PC-3 (cell line): ENCODE measurements around the gene CLASP1. TPM values are rescaled to one million over a fixed set of nuclear protein-coding genes. Genes with fewer than 3 reads are reported as not detected.

Source experiments
- ATAC-seq: fragments of 200-7000 bp; cut with Tn5 transposase; 2 replicates; pipeline ENCODE4 v1.9.1; 2020; ENCODE audit warnings: mild to moderate bottlenecking, moderate library complexity
- BruUV-seq: library from RNA; stranded (reverse); fragments of 400-500 nt; replicated peaks from 2 replicates; lab custom pipeline; 2021; lab: Mats Ljungman, UMichigan
- CTCF ChIA-PET: fragments of 300-600 bp; sonication (Branson Sonifier 250); formaldehyde crosslinking; loops from one replicate; lab custom pipeline; 2022; ENCODE audit warnings: antibody characterized with exemption; lab: Charles Lee
- POLR2A ChIA-PET: fragments of 300-600 bp; sonication (Branson Sonifier 250); formaldehyde crosslinking; loops from one replicate; lab custom pipeline; 2022; ENCODE audit warnings: antibody characterized with exemption; ENCODE audit not compliant: unreplicated experiment; lab: Charles Lee
- DNase-seq: peaks from one replicate; pipeline ENCODE4 v3.0.0-alpha.2; 2015
- H2AFZ ChIP-seq: fragments of 300-600 bp; sonication (generic); 2 replicates; pipeline ENCODE4 v1.6.0; 2016; ENCODE audit warnings: antibody characterized with exemption, low read length
- H3F3A ChIP-seq: fragments of 300-600 bp; sonication (generic); one replicate; pipeline ENCODE4 v1.6.0; 2017; ENCODE audit warnings: antibody characterized with exemption, low read length, control low read depth, mild to moderate bottlenecking; ENCODE audit not compliant: unreplicated experiment
- H3K27ac ChIP-seq: fragments of 300-600 bp; sonication (generic); 2 replicates; pipeline ENCODE4 v1.5.1; 2016; ENCODE audit warnings: mild to moderate bottlenecking, low read length
- H3K27me3 ChIP-seq: fragments of 300-600 bp; sonication (generic); 2 replicates; pipeline ENCODE4 v1.6.1; 2016; ENCODE audit warnings: low read length, mixed read lengths
- H3K36me3 ChIP-seq: fragments of 300-600 bp; sonication (generic); 2 replicates; pipeline ENCODE4 v1.6.1; 2016; ENCODE audit warnings: low read depth, mixed run types, low read length, mixed read lengths
- H3K4me1 ChIP-seq: fragments of 300-600 bp; sonication (generic); 2 replicates; pipeline ENCODE4 v1.5.1; 2016; ENCODE audit warnings: low read length; ENCODE audit not compliant: insufficient read depth
- H3K4me2 ChIP-seq: fragments of 300-600 bp; sonication (generic); 2 replicates; pipeline ENCODE4 v1.6.0; 2016; ENCODE audit warnings: low read length
- H3K4me3 ChIP-seq: fragments of 300-600 bp; sonication (generic); 2 replicates; pipeline ENCODE4 v1.5.1; 2016; ENCODE audit warnings: mild to moderate bottlenecking, low read length, mixed read lengths
- H3K79me2 ChIP-seq: fragments of 300-600 bp; sonication (generic); 2 replicates; pipeline ENCODE4 v1.6.1; 2017; ENCODE audit warnings: low read length, mixed read lengths
- H3K9ac ChIP-seq: fragments of 300-600 bp; sonication (generic); 2 replicates; pipeline ENCODE4 v1.6.0; 2016; ENCODE audit warnings: mild to moderate bottlenecking, low read length
- H3K9me2 ChIP-seq: fragments of 300-600 bp; sonication (generic); replicated peaks from 2 replicates; pipeline ENCODE4 v1.6.1; 2016; ENCODE audit warnings: mixed run types, low read length, mixed read lengths
- H3K9me3 ChIP-seq: fragments of 300-600 bp; sonication (generic); 2 replicates; pipeline ENCODE4 v1.6.1; 2016; ENCODE audit warnings: low read length, mixed read lengths
- H4K20me1 ChIP-seq: fragments of 300-600 bp; sonication (generic); 2 replicates; pipeline ENCODE4 v1.6.1; 2016; ENCODE audit warnings: low read length, mixed read lengths
- CTCF ChIP-seq: fragments of 300-600 bp; sonication (generic); conservative IDR thresholded peaks from 2 replicates; pipeline ENCODE4 v1.5.1; 2017; ENCODE audit warnings: antibody characterized with exemption, low read depth, mild to moderate bottlenecking, low read length
- EZH2 ChIP-seq: fragments of 300-600 bp; sonication (generic); IDR thresholded peaks from one replicate; pipeline ENCODE4 v1.6.1; 2017; ENCODE audit warnings: antibody characterized with exemption, mild to moderate bottlenecking, low read length; ENCODE audit not compliant: unreplicated experiment
- EZH2phosphoT487 ChIP-seq: fragments of 300-600 bp; sonication (generic); IDR thresholded peaks from 2 replicates; pipeline ENCODE4 v1.6.1; 2018; ENCODE audit warnings: mild to moderate bottlenecking, antibody characterized with exemption, low read length, borderline replicate concordance
- intact Hi-C: fragments of 100-400 bp; cut with micrococcal nuclease; formaldehyde crosslinking; loops from 2 replicates; pipeline ENCODE4 v1.9.0; 2023
- total RNA-seq: library from RNA; depleted of rRNA; stranded (reverse); fragments of >200 nt; gene quantifications from 2 replicates; pipeline ENCODE4 v1.2.3, GENCODE V29; 2014

CLASP1 gene
- total RNA-seq, 1 experiment from 2014 or later, result 24.3 TPM

GRCh38 chr2:121648206-121649148 is 785 bp downstream of the CLASP1 start:
- peak overlapping the region; percentile 87 for H3K4me3 ChIP-seq
- H3K79me2 ChIP-seq, result peaks cover 84% of the 10 kb centered on the region
- peak; percentile 40 for ATAC-seq
- peak; percentile 56 for DNase-seq
- H3K4me1 ChIP-seq, result peaks cover 21% of the 10 kb centered on the region
- no peaks in the 10 kb centered on the region for H4K20me1 ChIP-seq
- intact Hi-C loops, result loop anchor here (1.0 to 5.0 kb wide), 4 partner anchors 14 to 117 kb away; no protein-coding TSS in a partner anchor
- H3K27me3 ChIP-seq, result no peaks in the 10 kb centered on the region
- no peaks in the 10 kb centered on the region for H3K9me2 ChIP-seq
- peak overlapping the region; percentile 92 for H3K9ac ChIP-seq
- BruUV-seq, result TSS peak; percentile 59
- TF ChIP-seq EZH2phosphoT487 (no peak), EZH2 (no peak), CTCF (no peak)
- peak overlapping the region; percentile 95 for H2AFZ ChIP-seq
- H3F3A ChIP-seq, result no peaks in the 10 kb centered on the region
- ChIA-PET POLR2A (interaction anchor here (0.5 to 0.7 kb wide), 3 partner anchors 15 to 118 kb away, joined by 3 to 4 read pairs (median 3); partner anchors contain the start of gene RNU4ATAC), CTCF (interaction anchor here (0.6 to 1.0 kb wide), 3 partner anchors 51 to 88 kb away, joined by 3 to 22 read pairs (median 3); partner anchors contain the start of gene NIFK)
- peak overlapping the region; percentile 85 for H3K27ac ChIP-seq
- no peaks in the 10 kb centered on the region for H3K36me3 ChIP-seq
- H3K9me3 ChIP-seq, result no peaks in the 10 kb centered on the region
- peak overlapping the region; percentile 92 for H3K4me2 ChIP-seq

GRCh38 chr2:121647396-121647795 is 1.9 kb downstream of the CLASP1 start:
- H3K27me3 ChIP-seq, result no peaks in the 10 kb centered on the region
- no TSS peak for BruUV-seq
- TF ChIP-seq EZH2, result no peak
- TF ChIP-seq CTCF, result no peak
- TF ChIP-seq EZH2phosphoT487, result no peak
- ChIA-PET POLR2A (interaction anchor here (0.7 kb wide), 1 partner anchor 16 kb away, joined by 3 read pairs; no protein-coding TSS in a partner anchor), CTCF (no interaction called here)
- H3K27ac ChIP-seq, result no peak overlapping the region
- H4K20me1 ChIP-seq, result no peaks in the 10 kb centered on the region
- H3K36me3 ChIP-seq, result no peaks in the 10 kb centered on the region
- no peaks in the 10 kb centered on the region for H3F3A ChIP-seq
- H3K4me2 ChIP-seq, result peak overlapping the region; percentile 92
- peak overlapping the region; percentile 92 for H3K9ac ChIP-seq
- H3K9me2 ChIP-seq, result no peaks in the 10 kb centered on the region
- H3K9me3 ChIP-seq, result no peaks in the 10 kb centered on the region
- H2AFZ ChIP-seq, result peak overlapping the region; percentile 95; the same call in 1 of the 2 replicates
- ATAC-seq (no peak), DNase-seq (no peak)
- peak overlapping the region; percentile 87 for H3K4me3 ChIP-seq
- intact Hi-C loops, result loop anchor here (5.0 kb wide), 1 partner anchor 70 kb away; no protein-coding TSS in a partner anchor
- peaks cover 21% of the 10 kb centered on the region for H3K4me1 ChIP-seq
- peaks cover 94% of the 10 kb centered on the region for H3K79me2 ChIP-seq
